Epithelial cell of esophagus (primary cell): ENCODE measurements around the gene DNAJC6.

Experiments
- DNase-seq: peaks from one replicate; pipeline ENCODE4 v3.0.0; 2010; ENCODE audit warnings: low read depth
- H3K4me3 ChIP-seq: 2 replicates; pipeline ENCODE4 v1.5.1; 2011; ENCODE audit warnings: mild to moderate bottlenecking, low read length, control low read depth
- CTCF ChIP-seq: IDR thresholded peaks from 2 replicates; pipeline ENCODE4 v1.5.1; 2011; ENCODE audit warnings: low read depth, mild to moderate bottlenecking, low read length, control low read depth, inconsistent platforms; ENCODE audit not compliant: insufficient read depth; ENCODE audit errors: missing control alignments

Gene DNAJC6

GRCh38 chr1:65317866-65318653 lies 8.7 kb downstream of the DNAJC6 start:
- TF ChIP-seq CTCF = no peak
- H3K4me3 ChIP-seq = no peak overlapping the region

GRCh38 chr1:65319141-65319540 lies 9.8 kb downstream of the DNAJC6 start:
- no peak for TF ChIP-seq CTCF
- no peak overlapping the region for H3K4me3 ChIP-seq
- DNase-seq = no peak

More at GRCh38 chr1:65317866-65318653, 8.7 kb downstream of the DNAJC6 start:
- DNase-seq = no peak

- no peak overlapping the region for H3K4me3 ChIP-seq
- no peak for TF ChIP-seq CTCF
- DNase-seq = no peak
Measured at GRCh38 chr1:65319754-65320153, 10.4 kb downstream of the DNAJC6 start.

- no peak overlapping the region for H3K4me3 ChIP-seq
- no peak for TF ChIP-seq CTCF
- DNase-seq = no peak
Measured at GRCh38 chr1:65321879-65322278, 12.5 kb downstream of the DNAJC6 start.

- DNase-seq = peak; percentile 61
- H3K4me3 ChIP-seq = no peak overlapping the region
- no peak for TF ChIP-seq CTCF
Measured at GRCh38 chr1:65323246-65323645, 13.9 kb downstream of the DNAJC6 start.

- no peak for DNase-seq
- no peak overlapping the region for H3K4me3 ChIP-seq
- no peak for TF ChIP-seq CTCF
Measured at GRCh38 chr1:65330021-65330420, 20.7 kb downstream of the DNAJC6 start.

GRCh38 chr1:65330822-65331221 lies 21.5 kb downstream of the DNAJC6 start:
- no peak for TF ChIP-seq CTCF
- DNase-seq = no peak
- no peak overlapping the region for H3K4me3 ChIP-seq
